Esophagus squamous epithelium (tissue), 4 donors: ENCODE measurements around the gene ACSL3.

Source experiments
- POLR2A ChIP-seq, 4 donors: fragments of 450-650 bp; IDR thresholded peaks; one replicate each; pipeline ENCODE4 v1.6.1; 2017; ENCODE audit warnings: antibody characterized with exemption in 4 of 4, mild to moderate bottlenecking in 4 of 4, moderate library complexity in 3 of 4
- TF ChIP-seq, protein P1 (sequence below), 6 experiments: fragments of 450-650 bp in 4 of 6; fragments of 200-600 bp in 2 of 6; sonication (generic) in 2 of 6; IDR thresholded peaks; one replicate each; pipeline ENCODE4 v1.5.1; 2016 to 2019; ENCODE audit warnings: antibody characterized with exemption in 6 of 6, mild to moderate bottlenecking in 4 of 6, moderate library complexity in 4 of 6

DNA sequence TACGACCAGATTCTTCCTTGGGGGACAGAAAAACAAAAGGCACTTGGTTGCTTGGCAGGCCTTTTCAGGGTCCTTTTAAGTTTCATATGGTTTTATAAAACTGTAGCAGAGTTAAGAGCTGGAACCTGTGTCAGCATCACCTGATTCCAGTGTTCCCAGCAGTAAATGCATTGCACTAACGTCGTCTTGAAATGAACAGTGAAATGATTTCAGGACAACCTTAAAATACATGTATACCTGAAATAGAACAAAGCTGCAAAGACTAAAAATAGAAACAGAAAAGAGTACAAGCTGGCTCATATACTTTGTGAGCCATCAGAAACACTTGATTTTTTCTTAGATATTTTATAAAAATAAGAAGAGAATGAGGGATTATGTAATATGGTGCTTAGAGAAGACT, 51.9 kb downstream of the ACSL3 start:
- no peak for TF ChIP-seq POLR2A (IDR thresholded peaks at IDR 0.05)
- TF ChIP-seq, protein P1, sequence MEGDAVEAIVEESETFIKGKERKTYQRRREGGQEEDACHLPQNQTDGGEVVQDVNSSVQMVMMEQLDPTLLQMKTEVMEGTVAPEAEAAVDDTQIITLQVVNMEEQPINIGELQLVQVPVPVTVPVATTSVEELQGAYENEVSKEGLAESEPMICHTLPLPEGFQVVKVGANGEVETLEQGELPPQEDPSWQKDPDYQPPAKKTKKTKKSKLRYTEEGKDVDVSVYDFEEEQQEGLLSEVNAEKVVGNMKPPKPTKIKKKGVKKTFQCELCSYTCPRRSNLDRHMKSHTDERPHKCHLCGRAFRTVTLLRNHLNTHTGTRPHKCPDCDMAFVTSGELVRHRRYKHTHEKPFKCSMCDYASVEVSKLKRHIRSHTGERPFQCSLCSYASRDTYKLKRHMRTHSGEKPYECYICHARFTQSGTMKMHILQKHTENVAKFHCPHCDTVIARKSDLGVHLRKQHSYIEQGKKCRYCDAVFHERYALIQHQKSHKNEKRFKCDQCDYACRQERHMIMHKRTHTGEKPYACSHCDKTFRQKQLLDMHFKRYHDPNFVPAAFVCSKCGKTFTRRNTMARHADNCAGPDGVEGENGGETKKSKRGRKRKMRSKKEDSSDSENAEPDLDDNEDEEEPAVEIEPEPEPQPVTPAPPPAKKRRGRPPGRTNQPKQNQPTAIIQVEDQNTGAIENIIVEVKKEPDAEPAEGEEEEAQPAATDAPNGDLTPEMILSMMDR (IDR thresholded peaks at IDR 0.05) = no peak
